ENCODE results near the gene COX4I2. TPM values are rescaled to one million over a fixed set of nuclear protein-coding genes. Genes with fewer than 3 reads are reported as not detected.

The COX4I2 gene
- total RNA-seq, 1 experiment from 2014 or later: not detected

GRCh38 chr20:31674895-31675827 lies 37.4 kb downstream of the COX4I2 start:
- Histone ChIP-seq H3K4me3 (ENCODE audit: low read length) (no peak overlapping the region), H3K9me3 (ENCODE audit: low read length) (no peaks in the 10 kb centered on the region), H3K9ac (ENCODE audit: low read length) (peak overlapping the region; percentile 2; the same call in 1 of the 2 replicates), H3K9me2 (replicated peaks; ENCODE audit: low read length) (no peaks in the 10 kb centered on the region), H3K27ac (ENCODE audit: low read length) (peak overlapping the region; percentile 57), H3K79me2 (ENCODE audit: low read length) (peaks cover 94% of the 10 kb centered on the region), H3K27me3 (ENCODE audit: low read length) (no peaks in the 10 kb centered on the region), H4K20me1 (ENCODE audit: low read length) (peaks cover 11% of the 10 kb centered on the region; the same call in 1 of the 2 replicates), H3K4me1 (ENCODE audit: insufficient read depth, low read length) (peaks cover 26% of the 10 kb centered on the region), H3K36me3 (ENCODE audit: low read depth, low read length) (peaks cover 74% of the 10 kb centered on the region), H3K4me2 (ENCODE audit: low read length) (peak overlapping the region; percentile 24), H2AFZ (ENCODE audit: low read length) (no peak overlapping the region), H3F3A (ENCODE audit: low read length, unreplicated experiment) (no peaks in the 10 kb centered on the region)
- intact Hi-C loops (cut with micrococcal nuclease): no loop called here
- TF ChIP-seq CTCF (conservative IDR thresholded peaks at IDR 0.05; ENCODE audit: low read depth, low read length) (no peak), EZH2phosphoT487 (IDR thresholded peaks at IDR 0.05; ENCODE audit: borderline replicate concordance, low read length) (no peak), EZH2 (IDR thresholded peaks at IDR 0.05; ENCODE audit: low read length, unreplicated experiment) (no peak)
- ATAC-seq (peak; percentile 71), DNase-seq (peak; percentile 86)
- ChIA-PET POLR2A (ENCODE audit: unreplicated experiment) (no interaction called here), CTCF (interaction anchor here (0.5 to 0.6 kb wide), 2 partner anchors 49 to 88 kb away, joined by 4 to 10 read pairs; no protein-coding TSS in a partner anchor)
- BruUV-seq (replicated peaks): TSS peak; percentile 75

GRCh38 chr20:31675828-31676608 lies 38.3 kb downstream of the COX4I2 start:
- Histone ChIP-seq H3F3A (ENCODE audit: low read length, unreplicated experiment) (no peaks in the 10 kb centered on the region), H3K27me3 (ENCODE audit: low read length) (no peaks in the 10 kb centered on the region), H3K4me1 (ENCODE audit: insufficient read depth, low read length) (peaks cover 26% of the 10 kb centered on the region), H3K27ac (ENCODE audit: low read length) (peak overlapping the region; percentile 57), H3K36me3 (ENCODE audit: low read depth, low read length) (peaks cover 74% of the 10 kb centered on the region), H3K9ac (ENCODE audit: low read length) (no peak overlapping the region), H2AFZ (ENCODE audit: low read length) (no peak overlapping the region), H3K4me2 (ENCODE audit: low read length) (peak overlapping the region; percentile 24), H3K9me2 (replicated peaks; ENCODE audit: low read length) (no peaks in the 10 kb centered on the region), H4K20me1 (ENCODE audit: low read length) (peaks cover 13% of the 10 kb centered on the region; the same call in 1 of the 2 replicates), H3K9me3 (ENCODE audit: low read length) (no peaks in the 10 kb centered on the region), H3K4me3 (ENCODE audit: low read length) (no peak overlapping the region), H3K79me2 (ENCODE audit: low read length) (peaks cover 94% of the 10 kb centered on the region)
- POLR2A ChIA-PET (ENCODE audit: unreplicated experiment): no interaction called here
- CTCF ChIA-PET: interaction anchor here (0.5 to 1.1 kb wide), 3 partner anchors 48 to 87 kb away, joined by 3 to 10 read pairs (median 4); no protein-coding TSS in a partner anchor
- no peak for TF ChIP-seq EZH2 (IDR thresholded peaks at IDR 0.05; ENCODE audit: low read length, unreplicated experiment)
- no peak for TF ChIP-seq EZH2phosphoT487 (IDR thresholded peaks at IDR 0.05; ENCODE audit: borderline replicate concordance, low read length)
- TF ChIP-seq CTCF (conservative IDR thresholded peaks at IDR 0.05; ENCODE audit: low read depth, low read length): no peak
- intact Hi-C loops (cut with micrococcal nuclease): no loop called here
- 0 out of 2 replicates have a peak, but pooled peaks have one; percentile 1 for ATAC-seq
- BruUV-seq (replicated peaks): no TSS peak
- peak; percentile 25 for DNase-seq

Measured in PC-3 (cell line).